Adrenal gland (tissue), 5 donors: Measurements from ENCODE around the gene KCNMA1.

Experiments used
- POLR2A ChIP-seq, 2 donors: fragments of 450-650 bp; IDR thresholded peaks; one replicate each; pipeline ENCODE4 v1.6.1; 2017; ENCODE audit warnings: antibody characterized with exemption in 2 of 2, mild to moderate bottlenecking in 2 of 2, moderate library complexity in 1 of 2
- TF ChIP-seq, protein P1 (sequence below), 6 experiments: fragments of 450-650 bp in 4 of 6; fragments of 200-600 bp in 2 of 6; sonication (generic) in 1 of 6; IDR thresholded peaks; 1 replicate in 5 of 6; 2 replicates in 1 of 6; pipeline versions ENCODE4 v1.5.1 to v1.8.0; 2016 to 2021; ENCODE audit warnings: antibody characterized with exemption in 6 of 6, mild to moderate bottlenecking in 2 of 6, moderate library complexity in 1 of 6
- donor health status: DM: no; HTN: no; CAD: no.

DNA sequence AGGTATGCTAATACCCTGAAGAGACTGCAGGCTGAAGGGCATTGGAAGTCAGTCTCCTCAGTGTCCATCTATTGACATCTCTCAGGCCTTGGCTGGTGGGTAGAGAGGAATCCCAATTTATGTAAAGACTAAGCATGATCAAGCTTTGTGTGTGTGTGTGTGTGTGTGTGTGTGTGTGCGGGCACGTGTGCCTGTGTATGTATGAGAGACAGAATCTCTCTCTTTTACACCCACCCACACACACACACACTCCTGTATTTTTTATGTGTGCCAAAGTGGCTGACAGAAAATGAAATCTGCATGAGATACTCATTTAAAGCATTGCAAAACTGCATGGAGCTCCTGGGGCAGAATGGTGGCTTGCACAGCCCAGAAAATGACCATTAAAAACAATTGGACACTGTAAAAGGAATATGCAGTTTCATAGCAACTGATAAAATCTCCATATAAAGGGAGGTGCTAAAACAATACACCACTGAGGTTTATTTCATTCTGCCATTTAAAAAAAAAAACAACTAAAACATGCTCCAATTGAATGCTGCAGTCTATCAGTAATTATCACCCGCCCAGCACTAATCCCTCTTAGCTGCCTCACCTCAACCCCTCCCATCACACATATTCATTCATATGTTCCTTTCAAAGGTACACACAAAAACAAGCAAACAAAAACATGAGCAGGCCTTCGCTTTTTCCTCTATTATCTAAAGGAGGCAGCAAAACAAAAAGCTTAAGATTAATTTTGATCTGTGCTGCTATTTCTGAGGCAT, 385.0 kb downstream of the KCNMA1 start:
- TF ChIP-seq, protein P1, sequence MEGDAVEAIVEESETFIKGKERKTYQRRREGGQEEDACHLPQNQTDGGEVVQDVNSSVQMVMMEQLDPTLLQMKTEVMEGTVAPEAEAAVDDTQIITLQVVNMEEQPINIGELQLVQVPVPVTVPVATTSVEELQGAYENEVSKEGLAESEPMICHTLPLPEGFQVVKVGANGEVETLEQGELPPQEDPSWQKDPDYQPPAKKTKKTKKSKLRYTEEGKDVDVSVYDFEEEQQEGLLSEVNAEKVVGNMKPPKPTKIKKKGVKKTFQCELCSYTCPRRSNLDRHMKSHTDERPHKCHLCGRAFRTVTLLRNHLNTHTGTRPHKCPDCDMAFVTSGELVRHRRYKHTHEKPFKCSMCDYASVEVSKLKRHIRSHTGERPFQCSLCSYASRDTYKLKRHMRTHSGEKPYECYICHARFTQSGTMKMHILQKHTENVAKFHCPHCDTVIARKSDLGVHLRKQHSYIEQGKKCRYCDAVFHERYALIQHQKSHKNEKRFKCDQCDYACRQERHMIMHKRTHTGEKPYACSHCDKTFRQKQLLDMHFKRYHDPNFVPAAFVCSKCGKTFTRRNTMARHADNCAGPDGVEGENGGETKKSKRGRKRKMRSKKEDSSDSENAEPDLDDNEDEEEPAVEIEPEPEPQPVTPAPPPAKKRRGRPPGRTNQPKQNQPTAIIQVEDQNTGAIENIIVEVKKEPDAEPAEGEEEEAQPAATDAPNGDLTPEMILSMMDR (IDR thresholded peaks at IDR 0.05), result no peak
- TF ChIP-seq POLR2A (IDR thresholded peaks at IDR 0.05), result no peak
